Iris pigment epithelial cell (primary cell): ENCODE data around the gene PHF13.
"Not testable (repeated sequence)": the region's sequence is repeated elsewhere in the genome, so short reads cannot be mapped to it uniquely, and the experiment has no call there.

ENCODE experiments used
- DNase-seq: peaks from one replicate; pipeline ENCODE4 v3.0.0-alpha.2; 2011; ENCODE audit warnings: low read depth

Gene PHF13

GRCh38 chr1:6587261-6588005, 26.1 kb upstream of the PHF13 start:
- DNase-seq = no peak

GRCh38 chr1:6588128-6588892, 25.2 kb upstream of the PHF13 start:
- no peak for DNase-seq

DNA sequence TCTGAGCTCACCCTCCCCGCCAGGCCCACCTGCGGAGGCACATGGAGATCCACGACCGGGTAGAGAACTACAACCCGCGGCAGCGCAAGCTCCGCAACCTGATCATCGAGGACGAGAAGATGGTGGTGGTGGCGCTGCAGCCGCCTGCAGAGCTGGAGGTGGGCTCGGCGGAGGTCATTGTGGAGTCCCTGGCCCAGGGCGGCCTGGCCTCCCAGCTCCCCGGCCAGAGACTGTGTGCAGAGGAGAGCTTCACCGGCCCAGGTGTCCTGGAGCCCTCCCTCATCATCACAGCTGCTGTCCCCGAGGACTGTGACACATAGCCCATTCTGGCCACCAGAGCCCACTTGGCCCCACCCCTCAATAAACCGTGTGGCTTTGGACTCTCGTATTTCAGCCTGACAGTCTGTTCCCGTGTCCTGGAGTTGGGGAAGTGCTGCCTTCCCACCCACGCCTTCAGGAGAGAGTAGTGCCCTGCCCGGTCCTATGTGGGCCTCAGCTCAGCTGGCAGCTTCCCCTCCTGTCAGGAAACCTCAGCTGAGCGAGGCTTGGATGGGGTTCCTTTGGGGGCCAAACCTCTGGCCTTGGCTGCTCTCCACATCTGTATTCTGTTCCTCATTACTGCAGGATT, 24.5 kb upstream of the PHF13 start:
- no peak for DNase-seq

- DNase-seq = no peak
Measured at GRCh38 chr1:6590046-6590445, 23.5 kb upstream of the PHF13 start.

DNA sequence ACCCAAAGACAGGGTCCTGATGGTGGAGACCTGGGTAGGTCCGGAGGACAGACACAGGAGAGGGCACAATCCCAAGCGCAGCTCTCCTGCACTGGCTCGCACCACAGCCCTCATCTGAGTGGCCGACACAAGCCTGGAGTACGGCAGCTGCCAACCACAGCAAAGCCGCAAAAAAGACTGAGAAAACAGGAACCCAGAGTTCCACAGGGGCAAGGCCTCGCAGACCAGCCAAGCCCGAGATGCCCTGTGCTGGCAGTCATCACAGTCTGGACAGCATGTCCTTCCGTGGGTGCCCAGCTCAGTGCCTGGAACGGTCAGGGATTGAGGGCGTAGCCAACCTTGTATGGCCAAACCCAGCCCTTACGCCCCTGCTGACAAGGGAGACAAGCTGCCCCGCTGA, 22.3 kb upstream of the PHF13 start:
- DNase-seq = no peak

DNA sequence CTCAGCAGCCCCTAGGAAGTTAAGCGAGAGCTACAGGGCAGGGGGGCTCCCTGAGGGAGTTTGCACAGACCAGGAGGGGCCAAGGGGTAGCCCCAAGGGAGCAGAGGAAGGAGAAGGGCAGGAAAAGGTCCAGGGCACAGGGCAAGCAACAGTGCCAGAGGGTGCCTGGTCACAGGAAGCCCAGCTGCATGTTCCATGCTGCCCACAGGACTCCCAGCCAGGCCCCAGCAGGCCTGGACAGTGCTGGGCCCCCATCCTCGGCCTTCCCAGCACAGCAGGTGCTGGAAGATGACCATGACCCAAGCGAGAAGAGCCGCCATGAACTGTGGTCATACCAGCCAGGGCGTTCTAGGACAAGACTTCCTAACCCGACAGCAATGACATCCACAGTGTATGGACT, 21.9 kb upstream of the PHF13 start:
- no peak for DNase-seq

- no peak for DNase-seq
Measured at GRCh38 chr1:6592441-6592840, 21.1 kb upstream of the PHF13 start.

DNA sequence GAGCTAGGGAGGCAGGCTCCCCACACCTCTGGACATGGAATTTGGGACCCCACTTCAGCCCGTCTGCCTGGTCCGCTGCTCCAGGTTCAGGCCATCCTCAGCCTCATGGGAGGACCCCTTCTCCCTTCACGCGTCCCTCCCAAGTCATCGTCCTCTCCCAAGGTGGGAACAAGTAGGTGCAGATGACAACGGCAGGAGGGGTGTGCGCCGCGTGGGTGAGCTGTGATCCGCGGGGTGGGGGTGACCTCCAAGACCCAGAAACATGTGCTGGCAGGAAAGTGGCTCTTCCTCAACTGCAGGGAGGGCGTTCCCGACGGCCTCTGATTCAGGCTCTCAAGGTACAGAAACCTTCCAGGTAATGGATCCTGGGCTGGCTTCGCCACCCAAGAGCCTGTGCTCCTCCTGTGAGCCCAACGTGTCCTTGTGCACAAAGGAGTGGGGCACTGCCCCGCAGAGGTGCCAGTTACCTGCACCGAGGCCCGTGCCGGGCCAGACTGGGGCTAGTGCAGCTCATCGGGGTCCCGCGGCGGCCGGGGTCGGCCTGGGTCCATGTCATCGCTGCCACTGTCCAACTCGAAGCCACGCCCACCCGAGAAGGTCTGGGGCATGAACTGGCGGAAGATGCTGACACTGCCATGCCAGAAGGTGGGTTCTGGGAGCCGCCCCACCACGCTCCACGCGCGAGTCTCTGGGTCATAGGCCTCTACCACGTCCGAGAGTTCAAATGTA, 20.5 kb upstream of the PHF13 start:
- DNase-seq = no peak

- DNase-seq = no peak
Measured at GRCh38 chr1:6593810-6594209, 19.7 kb upstream of the PHF13 start.

DNA sequence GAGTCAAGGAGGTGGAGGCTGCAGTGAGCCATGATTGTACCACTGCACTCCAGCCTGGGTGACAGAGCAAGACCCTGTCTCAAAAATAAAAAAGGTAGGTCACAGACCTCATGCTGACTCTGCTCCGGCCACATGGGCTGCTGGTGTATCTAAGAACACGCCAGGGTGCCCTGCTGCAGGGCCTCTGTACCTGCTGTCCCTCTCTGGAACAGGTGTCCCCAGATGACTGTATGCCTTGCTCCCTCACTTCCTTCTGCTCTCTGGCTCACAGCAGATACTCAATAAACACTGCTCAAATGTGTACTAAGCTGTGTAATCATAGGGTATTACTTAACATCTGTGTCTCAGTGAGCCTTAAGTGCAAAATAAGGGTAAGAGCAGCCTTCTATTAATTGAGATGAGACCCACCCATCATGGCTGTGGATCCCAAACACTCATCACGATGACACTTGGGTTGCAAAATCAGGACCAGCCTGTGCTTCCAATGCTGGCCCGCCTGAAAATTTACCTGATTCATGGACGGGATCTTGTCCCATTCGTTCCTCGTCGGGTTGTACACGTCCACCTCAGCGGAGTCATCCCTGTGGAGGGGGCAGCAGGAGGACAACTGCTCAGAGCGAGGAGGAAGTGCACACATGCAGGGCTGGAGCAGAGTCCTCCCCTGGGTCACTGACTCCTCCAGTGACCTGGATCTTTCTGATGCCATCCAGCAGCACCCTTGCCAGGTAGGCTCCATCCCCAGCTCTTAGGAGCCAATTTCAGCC, 18.4 kb upstream of the PHF13 start:
- no peak for DNase-seq

GRCh38 chr1:6596351-6596750, 17.2 kb upstream of the PHF13 start:
- no peak for DNase-seq

DNA sequence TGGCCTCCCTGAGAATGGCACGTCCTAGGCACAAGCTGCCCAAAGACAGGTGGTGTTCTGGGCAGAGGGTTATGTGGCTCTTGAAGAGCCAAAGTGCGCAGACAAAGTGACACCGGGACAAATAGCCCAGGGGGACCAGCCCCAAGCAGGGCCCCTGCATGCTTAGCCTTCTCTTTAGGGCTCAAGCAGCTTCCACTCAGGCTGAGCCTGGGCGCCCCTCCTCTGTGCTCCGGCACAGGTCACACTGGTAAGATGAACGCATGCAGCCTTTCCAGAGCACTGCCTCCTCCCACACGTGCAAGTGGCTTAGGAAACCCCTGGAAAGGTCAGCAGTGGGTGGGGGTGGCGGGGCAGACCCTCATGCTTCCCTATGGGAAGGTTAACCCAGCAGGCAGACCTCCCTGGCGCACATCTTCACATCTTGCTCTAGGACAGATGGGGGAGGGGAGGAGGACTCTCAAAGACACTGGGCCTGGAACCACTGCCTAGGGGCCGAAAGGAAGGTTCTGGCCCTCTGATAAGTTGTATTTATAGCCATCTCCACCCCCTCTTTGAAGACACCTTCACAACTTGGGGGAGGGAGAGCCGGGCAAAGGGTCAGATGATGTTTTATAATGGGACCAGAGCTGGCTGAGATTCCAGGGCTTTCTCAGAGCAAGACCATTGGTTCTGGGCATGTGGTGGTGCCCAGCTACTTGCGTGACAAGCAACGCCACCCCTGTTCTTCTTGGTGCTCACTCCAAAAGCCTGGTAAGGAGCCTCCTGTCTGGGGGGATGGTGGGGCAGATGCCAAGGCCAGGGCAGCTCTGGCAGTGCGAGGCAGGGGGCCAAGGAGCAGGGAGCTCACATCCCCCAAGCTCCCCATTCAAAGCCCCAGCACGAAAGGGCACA, 16.4 kb upstream of the PHF13 start:
- DNase-seq = no peak

GRCh38 chr1:6597777-6598131, 15.8 kb upstream of the PHF13 start:
- no peak for DNase-seq

- DNase-seq = no peak
Measured at GRCh38 chr1:6599141-6599975, 14.2 kb upstream of the PHF13 start.

- DNase-seq = not testable (repeated sequence)
Measured at GRCh38 chr1:6599991-6600390, 13.5 kb upstream of the PHF13 start.

DNA sequence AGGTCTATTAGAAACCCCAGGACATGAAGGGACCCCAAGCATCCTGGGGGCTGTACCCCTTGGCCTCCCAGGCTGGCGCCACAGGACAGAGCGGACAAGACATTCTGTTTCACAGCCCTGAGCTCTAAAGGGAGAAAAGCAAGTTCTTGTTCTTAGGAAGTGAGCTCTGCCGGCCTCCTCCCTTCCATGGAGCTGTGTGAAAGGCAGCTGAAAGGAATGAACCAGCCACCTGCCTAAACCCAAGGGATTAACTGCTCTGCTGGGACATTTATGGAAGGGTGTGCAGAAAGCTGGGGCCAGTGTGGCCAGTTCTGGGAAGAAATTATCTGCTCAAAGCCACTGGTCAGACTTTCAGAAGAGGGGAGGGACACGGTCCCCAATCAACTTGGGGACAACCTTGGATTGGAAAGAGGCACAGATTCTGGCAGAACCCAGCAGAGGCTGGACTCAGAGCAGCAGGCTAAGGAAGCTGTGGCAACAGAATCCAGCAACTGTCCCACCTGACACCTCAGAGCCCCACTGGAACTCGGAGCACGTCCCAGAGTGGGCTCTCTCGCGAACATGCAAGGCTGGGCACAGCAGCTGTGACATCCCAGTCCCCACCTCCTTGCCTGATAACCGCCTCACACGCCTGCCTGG, 13.0 kb upstream of the PHF13 start:
- DNase-seq = peak; percentile 52

- DNase-seq = peak; percentile 97
Measured at GRCh38 chr1:6601049-6601922, 12.2 kb upstream of the PHF13 start.

GRCh38 chr1:6601923-6602668, 11.4 kb upstream of the PHF13 start:
- peak; percentile 77 for DNase-seq
